Stimulated activated CD4-positive, alpha-beta T cell treated with anti-CD3 and anti-CD28 coated beads, Interleukin-1b, Interleukin-23, amount 100 ng/mL, for 48 hours (primary cell): ENCODE data around the gene CMTM6.
A peak's percentile ranks its signal among the peaks of the same experiment; 100 is the strongest.
"Not testable (repeated sequence)": the region's sequence is repeated elsewhere in the genome, so short reads cannot be mapped to it uniquely, and the experiment has no call there.

Experiments
- DNase-seq: peaks from one replicate; pipeline ENCODE4 v3.0.0-alpha.2; 2020

The CMTM6 gene

GRCh38 chr3:32502118-32502945 is at the start of gene CMTM6:
Gene CMTM6 (minus strand): TSS chr3:32502852. CDS start chr3:32502745, 107 bp downstream.
- DNase-seq: peak; percentile 70

GRCh38 chr3:32552013-32552412 is 49.4 kb upstream of the CMTM6 start:
- no peak for DNase-seq

- DNase-seq: no peak
Measured at GRCh38 chr3:32551496-32551895, 48.8 kb upstream of the CMTM6 start.

- DNase-seq: no peak
Measured at GRCh38 chr3:32551087-32551486, 48.4 kb upstream of the CMTM6 start.

GRCh38 chr3:32545305-32545704 is 42.7 kb upstream of the CMTM6 start:
- no peak for DNase-seq

- no peak for DNase-seq
Measured at GRCh38 chr3:32544894-32545293, 42.2 kb upstream of the CMTM6 start.

- no peak for DNase-seq
Measured at GRCh38 chr3:32542807-32543206, 40.2 kb upstream of the CMTM6 start.

GRCh38 chr3:32540899-32541298 is 38.2 kb upstream of the CMTM6 start:
- DNase-seq: no peak

- no peak for DNase-seq
Measured at GRCh38 chr3:32532434-32532833, 29.8 kb upstream of the CMTM6 start.

- DNase-seq: no peak
Measured at GRCh38 chr3:32531010-32531647, 28.5 kb upstream of the CMTM6 start.

GRCh38 chr3:32525720-32526119 is 23.1 kb upstream of the CMTM6 start:
- no peak for DNase-seq

- no peak for DNase-seq
Measured at GRCh38 chr3:32522682-32523081, 20.0 kb upstream of the CMTM6 start.

- not testable (repeated sequence) for DNase-seq
Measured at GRCh38 chr3:32518921-32519320, 16.3 kb upstream of the CMTM6 start.

- not testable (repeated sequence) for DNase-seq
Measured at GRCh38 chr3:32516751-32517150, 14.1 kb upstream of the CMTM6 start.

GRCh38 chr3:32511005-32511404 is 8.4 kb upstream of the CMTM6 start:
- no peak for DNase-seq

- DNase-seq: peak; percentile 52
Measured at GRCh38 chr3:32510075-32510724, 7.5 kb upstream of the CMTM6 start.

GRCh38 chr3:32508711-32509110 is 6.1 kb upstream of the CMTM6 start:
- DNase-seq: no peak

GRCh38 chr3:32506466-32506865 is 3.8 kb upstream of the CMTM6 start:
- DNase-seq: no peak

- no peak for DNase-seq
Measured at GRCh38 chr3:32502946-32503286, 264 bp upstream of the CMTM6 start.

- DNase-seq: no peak
Measured at GRCh38 chr3:32501783-32502117, 902 bp downstream of the CMTM6 start.

GRCh38 chr3:32500880-32501782 is 1.5 kb downstream of the CMTM6 start:
- DNase-seq: no peak

GRCh38 chr3:32500231-32500630 is 2.4 kb downstream of the CMTM6 start:
- DNase-seq: no peak

GRCh38 chr3:32499585-32499984 is 3.1 kb downstream of the CMTM6 start:
- no peak for DNase-seq
